Esophagus muscularis mucosa (tissue), 4 donors: ENCODE data around the gene MEAK7. TPM values are rescaled to one million over a fixed set of nuclear protein-coding genes. Genes with fewer than 3 reads are reported as not detected.

Experiments
- DNase-seq: peaks from one replicate; pipeline ENCODE4 v3.0.0-alpha.2; 2017; ENCODE audit errors: extremely low spot score
- H3K27ac ChIP-seq, 4 donors: fragments of 200-600 bp; sonication (generic); replicated peaks in 1 of 4; 1 replicate in 3 of 4; 2 replicates in 1 of 4; pipeline ENCODE4 v1.5.1; 2016 to 2019; ENCODE audit warnings: mild to moderate bottlenecking in 1 of 4
- H3K27me3 ChIP-seq, 4 donors: fragments of 200-600 bp; sonication (generic); one replicate each; pipeline versions ENCODE4 v1.5.1 to v1.6.0; 2016 to 2019
- H3K36me3 ChIP-seq, 4 donors: fragments of 200-600 bp; sonication (generic); one replicate each; pipeline ENCODE4 v1.5.1; 2016 to 2019
- H3K4me1 ChIP-seq, 4 donors: fragments of 200-600 bp; sonication (generic); one replicate each; pipeline ENCODE4 v1.5.1; 2016 to 2019
- H3K4me3 ChIP-seq, 4 donors: fragments of 200-600 bp; sonication (generic); 1 replicate in 2 of 4; 2 replicates in 2 of 4; pipeline ENCODE4 v1.5.1; 2016 to 2019; ENCODE audit warnings: mild to moderate bottlenecking in 4 of 4, moderate library complexity in 1 of 4
- H3K9me3 ChIP-seq, 4 donors: fragments of 200-600 bp; sonication (generic); 1 replicate in 3 of 4; 2 replicates in 1 of 4; pipeline ENCODE4 v1.5.1; 2016 to 2019
- CTCF ChIP-seq, 3 experiments: fragments of 200-600 bp in 2 of 3; fragments of 450-650 bp in 1 of 3; sonication (generic) in 2 of 3; IDR thresholded peaks; one replicate each; pipeline ENCODE4 v1.5.1; 2017 to 2019; ENCODE audit warnings: antibody characterized with exemption in 3 of 3, mild to moderate bottlenecking in 2 of 3, moderate library complexity in 1 of 3
- EP300 ChIP-seq: sonication (generic); formaldehyde crosslinking; IDR thresholded peaks from one replicate; pipeline ENCODE4 v1.6.1; 2017; ENCODE audit warnings: antibody characterized with exemption
- POLR2A ChIP-seq: fragments of 450-650 bp; IDR thresholded peaks from one replicate; pipeline ENCODE4 v1.6.1; 2017; ENCODE audit warnings: antibody characterized with exemption, moderate library complexity, mild to moderate bottlenecking, low read depth
- POLR2AphosphoS5 ChIP-seq, 2 donors: sonication (generic); formaldehyde crosslinking; IDR thresholded peaks; one replicate each; pipeline ENCODE4 v1.6.1; 2017; ENCODE audit warnings: antibody characterized with exemption in 2 of 2
- WGBS: methylation state at CpG from one replicate; pipeline ENCODE4 v1.1.5; 2018; 5-methylcytosine and 5-hydroxymethylcytosine counted together
- intact Hi-C: fragments of 100-400 bp; cut with DNase I; formaldehyde crosslinking; loops from one replicate; pipeline ENCODE4 v1.15.1; 2023
- total RNA-seq, 4 donors: library from RNA; depleted of rRNA; stranded (reverse); fragments of >200 nt; gene quantifications; one replicate each; pipeline versions ENCODE4 v1.1.0 to v1.2.1, GENCODE V29; 2016

The MEAK7 gene
- total RNA-seq, 4 donors from 2014 or later, result 8.3 to 13.0 (median 9.6) TPM

- peak overlapping the region; percentile 80 to 87 (median 84) for H3K27ac ChIP-seq
- no peak for DNase-seq
- H3K36me3 ChIP-seq, result no peaks in the 10 kb centered on the region
- H3K9me3 ChIP-seq, result no peaks in the 10 kb centered on the region
- H3K4me3 ChIP-seq, result no peak overlapping the region
- intact Hi-C loops, result loop anchor here (5.0 kb wide), 1 partner anchor 86 kb away; the partner anchor contains the start of gene COTL1
- peaks cover 36 to 47% (median 43%) of the 10 kb centered on the region in 4 donors for H3K4me1 ChIP-seq
- 56% methylated on average over 9 of the region's 9 CpGs for WGBS
- H3K27me3 ChIP-seq, result no peaks in the 10 kb centered on the region
- TF ChIP-seq CTCF (IDR thresholded peaks at IDR 0.05), result no peak
- TF ChIP-seq POLR2AphosphoS5 (IDR thresholded peaks at IDR 0.05), result no peak
- no peak for TF ChIP-seq EP300
- TF ChIP-seq POLR2A, result no peak
Measured at GRCh38 chr16:84531671-84532111, 27.2 kb upstream of the MEAK7 start.

- Histone ChIP-seq H3K4me1 (peaks cover 40 to 55% (median 47%) of the 10 kb centered on the region in 4 donors), H3K27me3 (no peaks in the 10 kb centered on the region), H3K9me3 (no peaks in the 10 kb centered on the region), H3K36me3 (no peaks in the 10 kb centered on the region), H3K27ac (no peak overlapping the region), H3K4me3 (no peak overlapping the region)
- 85% methylated on average over 5 of the region's 5 CpGs for WGBS
- DNase-seq, result no peak
- TF ChIP-seq EP300 (no peak), POLR2AphosphoS5 (IDR thresholded peaks at IDR 0.05) (no peak), CTCF (IDR thresholded peaks at IDR 0.05) (no peak), POLR2A (no peak)
- intact Hi-C loops, result loop anchor here (5.0 kb wide), 1 partner anchor 87 kb away; the partner anchor contains the start of gene COTL1
Measured at GRCh38 chr16:84530590-84530989, 26.1 kb upstream of the MEAK7 start.

- H3K36me3 ChIP-seq, result no peaks in the 10 kb centered on the region
- H3K27me3 ChIP-seq, result no peaks in the 10 kb centered on the region
- peaks cover 40 to 55% (median 47%) of the 10 kb centered on the region in 4 donors for H3K4me1 ChIP-seq
- no peaks in the 10 kb centered on the region for H3K9me3 ChIP-seq
- no peak overlapping the region for H3K4me3 ChIP-seq
- H3K27ac ChIP-seq, result no peak overlapping the region
- intact Hi-C loops, result loop anchor here (5.0 kb wide), 1 partner anchor 88 kb away; the partner anchor contains the start of gene COTL1
- no peak for DNase-seq
- no peak for TF ChIP-seq CTCF (IDR thresholded peaks at IDR 0.05)
- no peak for TF ChIP-seq POLR2AphosphoS5 (IDR thresholded peaks at IDR 0.05)
- no peak for TF ChIP-seq EP300
- no peak for TF ChIP-seq POLR2A
- WGBS, result 97% methylated on average over 3 of the region's 3 CpGs
Measured at GRCh38 chr16:84529607-84530006, 25.1 kb upstream of the MEAK7 start.

- H3K36me3 ChIP-seq, result no peaks in the 10 kb centered on the region
- H3K27me3 ChIP-seq, result no peaks in the 10 kb centered on the region
- intact Hi-C loops, result no loop called here
- H3K9me3 ChIP-seq, result no peaks in the 10 kb centered on the region
- TF ChIP-seq EP300 (no peak), CTCF (IDR thresholded peaks at IDR 0.05) (no peak), POLR2AphosphoS5 (IDR thresholded peaks at IDR 0.05) (no peak), POLR2A (no peak)
- H3K27ac ChIP-seq, result peak overlapping the region in 3 of 4 donors; percentile 76 to 81 (median 77)
- H3K4me1 ChIP-seq, result peaks cover 40 to 51% (median 49%) of the 10 kb centered on the region in 4 donors
- no peak overlapping the region for H3K4me3 ChIP-seq
- 73% methylated on average over 6 of the region's 6 CpGs for WGBS
- DNase-seq, result no peak
Measured at GRCh38 chr16:84528322-84528721, 23.9 kb upstream of the MEAK7 start.
